Erythroblast (primary cell): Measurements from ENCODE around the gene PLAC1.

Experiments
- GATA1 ChIP-seq: IDR thresholded peaks from 2 replicates; pipeline ENCODE4 v1.6.1; 2011; ENCODE audit warnings: low read depth, mild to moderate bottlenecking, control low read depth, low read length, moderate library complexity
- POLR2A ChIP-seq: IDR thresholded peaks from 2 replicates; pipeline ENCODE4 v1.6.1; 2011; ENCODE audit warnings: mild to moderate bottlenecking, low read length

GRCh38 chrX:134692233-134692632, 34.0 kb upstream of the PLAC1 start:
- TF ChIP-seq POLR2A (no peak), GATA1 (no peak)
